ENCODE results near the gene DAD1.

The DAD1 gene

DNA sequence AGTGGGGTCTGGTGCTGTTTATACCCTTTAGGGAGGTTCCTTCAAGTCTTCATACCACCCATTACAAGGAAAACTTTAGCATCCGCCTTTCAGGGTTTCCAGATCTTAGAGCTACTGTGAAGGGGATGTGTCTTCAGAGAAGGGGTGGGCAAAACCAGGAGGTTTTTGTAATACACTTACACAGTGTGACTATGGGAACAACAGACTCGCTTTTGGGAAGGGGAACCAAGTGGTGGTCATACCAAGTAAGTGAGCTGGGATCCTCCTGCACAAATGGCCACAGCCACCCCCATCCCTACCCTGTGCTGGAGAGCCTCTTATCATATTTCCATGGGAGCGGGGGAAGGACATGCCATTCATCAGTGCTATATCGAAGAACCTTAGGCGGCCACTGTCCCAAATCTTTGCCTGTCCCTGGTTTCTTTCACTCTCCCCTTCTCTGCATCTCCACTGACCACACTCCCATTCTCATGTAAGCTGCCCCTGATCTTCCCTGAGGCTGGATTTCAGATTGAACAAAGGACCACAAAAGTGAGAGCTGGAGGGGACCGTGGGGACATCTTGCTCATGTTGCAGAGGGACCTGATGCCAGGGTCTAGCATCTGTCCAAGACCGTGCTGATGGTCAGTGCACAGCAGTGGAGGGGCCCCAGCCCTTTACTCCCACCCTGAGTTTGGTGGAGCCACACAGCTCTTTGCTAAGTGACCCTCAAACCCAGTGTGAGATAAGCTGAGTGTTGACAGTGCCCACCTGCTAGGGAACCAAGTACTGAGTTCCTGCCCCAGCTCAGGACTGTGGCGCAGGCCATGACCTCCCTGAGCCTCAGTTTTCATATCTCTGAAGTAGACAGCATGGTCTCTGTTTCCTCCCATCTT is 51.4 kb downstream of the DAD1 start:
- DNase-seq (ENCODE audit: low read depth) = no peak
- H3K4me3 ChIP-seq (ENCODE audit: low read depth, low read length) = no peak overlapping the region
- TF ChIP-seq, protein P1, sequence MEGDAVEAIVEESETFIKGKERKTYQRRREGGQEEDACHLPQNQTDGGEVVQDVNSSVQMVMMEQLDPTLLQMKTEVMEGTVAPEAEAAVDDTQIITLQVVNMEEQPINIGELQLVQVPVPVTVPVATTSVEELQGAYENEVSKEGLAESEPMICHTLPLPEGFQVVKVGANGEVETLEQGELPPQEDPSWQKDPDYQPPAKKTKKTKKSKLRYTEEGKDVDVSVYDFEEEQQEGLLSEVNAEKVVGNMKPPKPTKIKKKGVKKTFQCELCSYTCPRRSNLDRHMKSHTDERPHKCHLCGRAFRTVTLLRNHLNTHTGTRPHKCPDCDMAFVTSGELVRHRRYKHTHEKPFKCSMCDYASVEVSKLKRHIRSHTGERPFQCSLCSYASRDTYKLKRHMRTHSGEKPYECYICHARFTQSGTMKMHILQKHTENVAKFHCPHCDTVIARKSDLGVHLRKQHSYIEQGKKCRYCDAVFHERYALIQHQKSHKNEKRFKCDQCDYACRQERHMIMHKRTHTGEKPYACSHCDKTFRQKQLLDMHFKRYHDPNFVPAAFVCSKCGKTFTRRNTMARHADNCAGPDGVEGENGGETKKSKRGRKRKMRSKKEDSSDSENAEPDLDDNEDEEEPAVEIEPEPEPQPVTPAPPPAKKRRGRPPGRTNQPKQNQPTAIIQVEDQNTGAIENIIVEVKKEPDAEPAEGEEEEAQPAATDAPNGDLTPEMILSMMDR (conservative IDR thresholded peaks at IDR 0.05; ENCODE audit: low read depth, low read length) = no peak

DNA sequence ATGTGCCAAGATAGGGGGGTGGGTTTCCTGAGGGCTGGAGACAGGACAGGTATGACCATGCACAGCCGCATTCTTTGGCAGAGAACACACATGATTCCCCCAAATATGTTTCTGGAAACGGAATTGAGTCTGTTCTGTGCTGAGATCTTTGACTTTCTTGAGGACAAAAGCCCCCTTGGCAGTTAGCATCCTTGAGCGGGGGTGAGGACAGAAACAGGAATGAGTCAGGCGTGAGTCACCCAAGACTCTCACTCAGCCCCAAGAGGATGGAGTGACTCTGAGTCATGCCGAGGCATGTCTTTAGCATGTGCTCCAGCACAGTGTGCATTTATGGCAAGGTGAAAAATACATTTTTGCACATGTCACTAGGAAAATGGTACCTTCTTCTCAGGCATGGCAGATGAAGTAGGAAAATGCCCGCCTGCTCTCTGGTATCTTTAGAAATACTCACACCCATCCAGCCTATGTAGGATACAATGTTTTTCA is 52.1 kb downstream of the DAD1 start:
- TF ChIP-seq, protein P1 (conservative IDR thresholded peaks at IDR 0.05; ENCODE audit: low read depth, low read length) = no peak
- DNase-seq (ENCODE audit: low read depth) = peak; percentile 96
- H3K4me3 ChIP-seq (ENCODE audit: low read depth, low read length) = no peak overlapping the region

DNA sequence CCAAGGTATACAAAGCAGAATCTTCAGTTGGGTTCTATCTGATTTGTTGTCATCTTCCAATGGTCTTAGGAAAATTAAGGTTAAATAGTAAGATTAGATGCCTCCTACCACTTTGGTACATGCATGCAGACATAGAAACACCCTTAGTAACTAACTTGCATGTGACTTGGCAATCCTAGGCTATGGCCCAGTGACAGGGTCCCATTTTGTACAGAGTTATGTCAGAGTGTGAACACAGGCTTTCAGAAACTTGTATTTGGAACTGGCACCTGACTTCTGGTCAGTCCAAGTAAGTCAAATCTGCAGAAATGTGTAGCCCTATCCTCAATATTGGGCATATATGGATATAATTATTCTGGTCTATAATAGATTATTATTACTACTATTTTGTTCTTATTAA is 53.1 kb downstream of the DAD1 start:
- DNase-seq (ENCODE audit: low read depth) = no peak

DNA sequence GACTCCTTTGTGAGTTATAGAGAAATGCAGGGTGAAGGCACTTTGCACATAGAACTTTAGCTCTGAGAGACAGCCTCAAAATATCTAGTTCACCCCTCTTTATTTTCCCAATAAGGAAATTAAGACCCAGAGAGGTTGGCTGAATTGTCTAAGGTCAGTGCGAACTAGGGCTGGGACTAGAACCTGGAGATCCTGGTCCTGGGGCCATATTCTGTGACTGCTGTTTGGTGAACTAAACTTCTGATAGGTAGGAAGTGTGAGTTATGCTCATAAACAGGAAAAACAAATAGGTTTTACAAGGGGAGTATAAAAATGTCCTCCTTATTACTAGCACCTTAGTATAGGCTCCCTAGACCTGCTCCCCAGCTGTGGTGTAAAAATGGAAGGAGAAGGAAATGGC is 53.9 kb downstream of the DAD1 start:
- DNase-seq (ENCODE audit: low read depth) = no peak
- H3K4me3 ChIP-seq (ENCODE audit: low read depth, low read length) = no peak overlapping the region
- TF ChIP-seq, protein P1 (conservative IDR thresholded peaks at IDR 0.05; ENCODE audit: low read depth, low read length) = no peak

More for the DNA sequence above, 53.1 kb downstream of the DAD1 start:
- no peak overlapping the region for H3K4me3 ChIP-seq (ENCODE audit: low read depth, low read length)
- TF ChIP-seq, protein P1 (conservative IDR thresholded peaks at IDR 0.05; ENCODE audit: low read depth, low read length) = no peak

DNA sequence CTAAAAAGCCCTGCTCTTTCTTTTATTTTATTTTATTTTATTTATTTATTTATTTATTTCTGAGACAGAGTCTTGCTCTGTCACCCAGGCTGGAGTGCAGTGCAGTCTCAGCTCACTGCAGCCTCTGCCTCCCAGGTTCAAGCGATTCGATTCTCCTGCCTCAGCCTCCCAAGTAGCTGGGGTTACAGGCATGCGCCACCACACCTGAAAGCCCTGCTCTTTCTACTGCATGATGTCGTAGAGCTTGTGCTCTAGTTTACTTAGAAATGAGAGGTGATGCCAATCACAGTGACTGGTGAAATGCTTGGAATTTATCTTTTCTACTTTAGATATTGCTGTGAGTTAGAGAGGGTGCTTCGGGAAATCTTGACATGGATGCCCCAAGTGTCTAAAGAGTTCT is 54.5 kb downstream of the DAD1 start:
- TF ChIP-seq, protein P1 (conservative IDR thresholded peaks at IDR 0.05; ENCODE audit: low read depth, low read length) = no peak
- no peak overlapping the region for H3K4me3 ChIP-seq (ENCODE audit: low read depth, low read length)
- no peak for DNase-seq (ENCODE audit: low read depth)

DNA sequence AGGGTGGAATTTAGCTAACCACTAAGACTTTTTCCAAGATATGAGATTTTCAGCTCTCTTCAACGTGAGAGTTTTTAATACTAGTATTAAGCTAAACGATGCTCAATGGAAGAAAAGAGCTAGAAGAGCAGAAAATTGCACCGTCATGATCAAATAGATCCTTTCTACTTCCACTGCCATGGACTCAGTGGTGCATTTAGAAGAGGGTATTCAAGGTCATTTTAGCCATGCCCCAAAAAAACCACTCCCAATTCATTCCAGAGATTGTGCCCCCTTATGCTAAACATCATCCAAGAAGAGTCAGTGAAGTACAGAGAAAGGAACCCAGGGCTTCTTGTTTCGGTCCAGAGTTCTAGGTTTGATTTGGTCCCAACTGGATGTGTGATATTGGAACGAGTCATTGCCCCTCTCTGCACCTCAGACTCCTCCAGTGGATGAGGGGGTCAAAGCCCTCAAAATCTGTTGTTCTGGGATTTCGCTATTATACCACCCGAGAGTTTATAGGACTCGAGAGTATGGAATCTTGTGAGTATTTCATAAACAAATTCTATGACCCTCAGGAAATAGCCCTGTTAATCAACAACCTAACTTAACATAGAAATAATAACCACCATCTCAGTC is 55.2 kb downstream of the DAD1 start:
- DNase-seq (ENCODE audit: low read depth) = no peak
- no peak overlapping the region for H3K4me3 ChIP-seq (ENCODE audit: low read depth, low read length)
- TF ChIP-seq, protein P1 (conservative IDR thresholded peaks at IDR 0.05; ENCODE audit: low read depth, low read length) = no peak

All from choroid plexus epithelial cell (primary cell).